NB4 (cell line): ENCODE data around the gene OAS1.

ENCODE experiments used
- CTCF ChIP-seq: IDR thresholded peaks from one replicate; pipeline ENCODE4 v1.5.1; 2012; ENCODE audit warnings: low read depth, low read length
- POLR2A ChIP-seq: IDR thresholded peaks from 2 replicates; pipeline ENCODE4 v1.6.1; 2011; ENCODE audit warnings: mild to moderate bottlenecking; ENCODE audit not compliant: insufficient read length; ENCODE audit errors: extremely low read depth

GRCh38 chr12:112862636-112863290, 44.0 kb upstream of the OAS1 start:
- TF ChIP-seq CTCF (no peak), POLR2A (no peak)
